NCI-H1105 treated with DMSO at 0.1 percent for 48 hours (cell line): ENCODE data around the gene MYO7A.

Source experiments
- DNase-seq: peaks from one replicate; lab custom pipeline; 2025; lab: John Stamatoyannopoulos, UW

MYO7A gene

DNA sequence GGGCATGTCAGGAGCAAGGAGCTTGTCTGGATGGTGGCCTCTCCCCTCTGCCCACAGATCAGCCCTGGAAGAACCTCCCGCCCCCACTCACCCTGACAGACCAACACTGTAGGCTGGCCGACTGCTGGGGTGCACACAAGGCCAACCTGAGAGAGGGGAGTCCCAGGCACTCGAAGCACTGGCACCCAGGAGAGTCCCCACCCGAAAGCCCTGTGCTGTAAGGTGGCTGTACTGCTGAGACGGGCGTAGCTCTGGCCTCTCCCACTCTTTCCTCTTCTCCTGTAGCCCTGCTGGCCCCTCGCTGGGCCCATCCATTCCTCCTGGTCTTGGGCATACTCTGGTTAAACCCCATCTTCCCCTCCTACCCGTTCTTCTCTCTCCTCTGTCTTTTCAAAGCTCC, 39.7 kb downstream of the MYO7A start:
- no peak for DNase-seq

DNA sequence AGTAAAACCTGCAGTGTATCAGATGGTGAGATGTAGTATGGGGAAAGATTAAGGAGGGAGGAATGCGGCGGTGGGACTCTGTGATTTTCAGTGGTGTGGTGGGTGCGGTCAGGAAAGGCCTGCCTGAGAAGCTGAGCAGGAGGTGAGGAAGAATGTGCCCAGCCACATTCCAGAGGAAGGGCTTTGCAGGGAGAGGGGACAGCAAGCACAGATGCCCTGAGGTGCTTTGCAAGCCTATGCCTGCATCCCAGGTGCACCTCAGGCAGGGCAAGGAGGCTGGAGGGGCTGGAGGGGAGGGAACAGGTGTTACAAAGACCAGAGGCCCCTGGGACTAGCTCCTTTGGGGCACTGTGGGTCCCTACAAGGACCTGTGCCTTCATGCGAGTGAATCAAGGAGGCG, 42.1 kb downstream of the MYO7A start:
- DNase-seq: no peak

DNA sequence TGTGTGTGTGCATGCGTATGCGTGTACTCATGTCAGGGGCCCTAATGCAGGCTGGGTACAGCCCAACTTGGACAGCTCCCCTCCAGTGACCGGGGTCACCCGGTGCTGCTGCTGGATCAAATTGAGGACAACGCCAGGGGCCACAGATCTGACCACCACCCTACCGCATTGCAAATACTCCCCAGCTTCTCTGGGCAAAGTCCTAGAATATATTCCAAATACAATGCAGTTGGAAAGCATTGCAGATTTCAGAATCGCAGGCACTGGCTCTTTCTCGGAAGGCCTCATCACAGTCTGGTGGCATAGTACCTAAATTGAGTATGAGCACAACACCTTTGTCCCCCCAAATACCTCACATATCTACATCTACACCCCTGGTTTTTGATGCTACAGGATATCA, 43.2 kb downstream of the MYO7A start:
- no peak for DNase-seq

DNA sequence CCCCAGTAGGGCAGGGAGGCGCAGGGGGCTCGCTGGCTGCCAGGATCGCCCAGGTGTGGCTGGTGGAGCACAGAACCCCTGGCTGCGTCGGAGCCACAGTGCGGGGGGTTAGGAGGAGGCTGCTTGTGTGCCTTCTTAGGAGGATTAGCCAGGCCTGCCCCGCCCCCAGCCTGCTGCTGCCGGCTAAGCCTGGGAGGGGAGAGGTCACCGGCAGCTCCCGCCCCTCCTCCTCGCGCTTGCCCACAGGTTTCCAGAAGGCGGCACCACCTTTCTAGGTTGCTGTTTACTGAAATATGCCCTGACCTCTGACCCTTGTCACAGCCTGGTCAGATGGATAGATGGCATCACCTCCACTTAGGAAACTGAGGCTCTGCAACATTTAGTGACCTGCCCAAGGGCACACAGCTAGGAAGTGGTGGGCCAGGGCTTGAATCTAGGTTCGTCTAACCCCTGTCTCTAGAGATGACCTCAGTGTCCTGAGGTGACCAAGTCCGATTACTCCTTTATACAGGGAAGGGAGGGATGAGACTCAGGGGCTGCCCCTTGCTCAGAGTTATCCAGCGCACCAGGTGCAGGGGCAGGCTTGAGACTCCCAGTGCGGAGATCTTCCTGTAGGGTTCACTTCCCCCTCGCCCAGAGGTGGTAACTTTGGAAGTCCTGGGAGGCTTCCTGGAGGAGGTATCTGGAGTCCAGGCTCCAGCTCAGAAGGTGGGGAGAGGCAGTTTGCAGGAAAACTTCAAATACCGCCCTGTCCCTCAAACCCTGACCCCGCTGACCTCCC, 44.0 kb downstream of the MYO7A start:
- no peak for DNase-seq

DNA sequence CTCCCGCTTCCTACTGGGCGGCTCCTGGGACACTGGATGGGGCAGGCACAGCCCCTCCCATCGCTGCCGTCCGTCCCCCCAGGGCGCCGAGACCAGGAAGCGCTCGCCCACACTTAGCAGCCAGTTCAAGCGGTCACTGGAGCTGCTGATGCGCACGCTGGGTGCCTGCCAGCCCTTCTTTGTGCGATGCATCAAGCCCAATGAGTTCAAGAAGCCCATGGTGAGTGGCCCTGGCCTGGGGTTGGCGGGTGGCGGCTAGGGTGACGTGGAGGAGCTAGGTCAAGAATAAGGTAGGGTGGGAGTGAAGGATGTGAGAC, 44.6 kb downstream of the MYO7A start:
- no peak for DNase-seq

DNA sequence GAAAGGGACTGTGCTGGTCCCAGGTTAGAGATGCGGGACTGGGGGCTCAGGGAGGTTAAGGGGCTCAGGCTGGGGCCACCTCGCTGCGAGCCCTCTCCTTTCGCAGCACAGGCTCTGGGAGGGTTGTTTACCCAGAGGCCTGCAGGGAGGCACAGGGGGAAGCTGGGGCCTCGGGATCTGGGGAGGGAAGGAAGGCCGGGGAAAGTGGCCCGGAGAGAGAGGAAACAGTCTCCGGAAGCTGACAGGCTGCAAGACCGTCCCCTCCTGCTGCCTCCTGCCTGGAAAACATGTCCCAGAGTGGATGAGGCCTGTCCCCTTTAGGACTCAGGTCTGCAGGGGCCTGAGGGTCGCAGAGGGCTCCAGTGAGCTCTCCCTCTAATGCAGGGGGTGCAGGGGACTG, 45.4 kb downstream of the MYO7A start:
- DNase-seq: no peak

DNA sequence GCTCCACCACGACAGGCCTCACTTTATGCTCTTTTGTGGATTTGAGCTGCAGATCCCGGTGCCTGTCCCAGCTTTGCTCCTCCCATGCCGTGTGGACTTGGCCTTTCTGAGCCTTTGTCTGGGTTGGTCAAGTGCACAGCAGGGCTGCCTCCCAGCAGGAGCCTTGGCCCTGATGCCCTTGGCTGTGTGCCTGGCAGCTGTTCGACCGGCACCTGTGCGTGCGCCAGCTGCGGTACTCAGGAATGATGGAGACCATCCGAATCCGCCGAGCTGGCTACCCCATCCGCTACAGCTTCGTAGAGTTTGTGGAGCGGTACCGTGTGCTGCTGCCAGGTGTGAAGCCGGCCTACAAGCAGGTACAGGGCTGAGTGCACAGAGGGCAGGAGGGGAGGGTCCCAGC, 46.5 kb downstream of the MYO7A start:
- peak; percentile 48 for DNase-seq

DNA sequence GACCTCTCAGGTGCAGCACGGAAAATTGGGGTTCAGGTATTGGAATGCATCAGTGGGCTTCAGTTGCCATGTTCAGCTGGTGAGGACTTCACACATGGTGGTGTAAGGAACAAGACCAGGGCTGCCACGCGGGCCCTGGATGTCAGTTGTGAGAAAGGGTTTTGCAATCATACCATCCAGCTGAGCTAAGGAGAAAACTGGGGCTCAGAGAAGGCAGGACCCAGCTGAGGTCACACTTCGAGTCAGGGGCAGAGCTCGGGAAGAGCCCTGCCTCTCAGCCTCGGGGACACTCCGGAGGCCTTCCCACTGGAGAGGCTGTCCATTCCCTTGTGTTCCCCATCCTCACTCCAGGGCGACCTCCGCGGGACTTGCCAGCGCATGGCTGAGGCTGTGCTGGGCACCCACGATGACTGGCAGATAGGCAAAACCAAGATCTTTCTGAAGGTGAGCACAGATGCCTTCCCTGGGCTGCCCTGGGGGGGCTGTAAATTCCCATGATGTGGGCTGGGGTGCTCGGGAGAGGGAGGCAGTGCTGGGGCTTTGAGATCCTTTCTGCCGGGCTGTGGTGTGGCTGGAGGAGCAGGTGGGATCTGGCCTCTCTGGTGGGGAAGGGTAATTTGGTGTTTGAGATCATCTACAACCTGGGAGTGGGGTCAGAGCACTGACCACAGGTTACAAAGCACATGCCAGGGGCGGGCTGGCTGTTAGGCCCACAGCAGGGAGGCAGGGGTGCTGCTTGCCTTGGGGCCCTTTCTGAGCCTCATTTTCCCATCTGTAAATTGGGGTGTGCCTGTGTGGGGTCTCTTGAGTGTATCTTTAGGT, 47.2 kb downstream of the MYO7A start:
- DNase-seq: no peak

DNA sequence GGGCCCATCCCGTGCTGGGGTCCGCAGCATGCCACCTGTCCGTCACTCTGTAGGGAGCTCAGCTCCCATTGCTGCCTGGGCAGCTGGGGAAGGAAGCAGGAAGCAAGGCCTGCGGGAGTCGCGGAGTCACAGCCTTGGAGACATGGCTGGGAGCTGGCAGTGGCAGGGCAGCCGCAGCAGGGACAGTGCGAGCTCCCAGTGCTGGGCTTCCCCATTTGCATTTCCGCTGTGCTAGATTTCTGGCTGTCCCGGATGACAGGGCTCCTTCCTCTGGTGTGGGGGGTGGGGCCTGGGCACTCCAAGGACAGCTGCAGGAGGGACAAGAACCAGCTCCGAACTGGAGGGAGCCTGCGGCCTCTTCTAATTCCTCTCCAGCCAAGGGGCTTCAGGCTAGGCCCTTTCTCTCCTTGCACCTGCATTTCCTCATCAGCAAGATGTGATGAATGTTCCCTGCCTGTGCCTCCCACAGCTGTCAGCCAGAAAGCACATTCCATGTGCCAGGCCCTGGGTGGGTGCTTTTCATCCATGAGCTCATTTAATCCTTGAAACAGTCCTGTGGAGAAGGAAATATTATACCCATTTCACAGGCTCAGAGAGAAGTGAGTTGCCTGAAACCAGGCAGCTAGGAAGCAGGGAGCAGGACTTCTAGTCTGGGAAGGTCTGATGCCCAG, 48.0 kb downstream of the MYO7A start:
- DNase-seq: no peak

DNA sequence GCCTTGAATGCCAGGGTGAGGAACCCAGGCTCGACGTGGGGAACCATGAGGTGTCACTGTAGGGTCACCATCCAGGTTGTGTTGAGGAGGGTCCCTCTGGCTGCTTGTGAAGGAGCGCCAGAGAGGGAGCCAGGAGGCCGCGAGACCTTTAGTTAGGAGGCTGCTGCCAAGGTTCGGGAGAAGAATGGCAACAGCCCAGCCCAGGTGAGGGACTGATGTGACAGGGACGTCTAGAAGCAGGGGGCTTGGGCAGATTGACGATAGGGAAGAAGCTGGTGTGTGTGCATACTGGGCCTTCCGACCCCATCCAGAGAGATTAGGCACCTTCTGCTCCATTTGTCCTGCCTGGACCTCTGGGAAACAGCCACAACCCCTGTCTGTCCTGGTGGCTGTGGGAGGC, 49.0 kb downstream of the MYO7A start:
- no peak for DNase-seq

DNA sequence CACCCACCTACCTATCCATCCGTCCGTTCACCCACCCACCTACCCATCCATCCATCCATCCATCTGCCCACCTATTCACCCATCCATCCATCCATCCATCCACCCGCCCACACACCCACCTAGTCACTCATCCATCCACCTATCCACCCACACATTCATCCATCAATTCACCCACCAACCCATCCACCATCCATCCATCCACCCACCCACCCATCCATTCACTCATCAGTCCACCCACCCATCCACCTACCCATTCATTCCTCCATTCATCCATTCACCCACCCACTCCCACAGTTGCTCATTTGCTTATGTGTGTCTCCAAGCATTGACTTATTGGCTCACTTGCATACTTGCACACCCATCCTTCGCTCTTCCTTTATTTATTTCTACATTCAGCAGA, 50.1 kb downstream of the MYO7A start:
- no peak for DNase-seq

DNA sequence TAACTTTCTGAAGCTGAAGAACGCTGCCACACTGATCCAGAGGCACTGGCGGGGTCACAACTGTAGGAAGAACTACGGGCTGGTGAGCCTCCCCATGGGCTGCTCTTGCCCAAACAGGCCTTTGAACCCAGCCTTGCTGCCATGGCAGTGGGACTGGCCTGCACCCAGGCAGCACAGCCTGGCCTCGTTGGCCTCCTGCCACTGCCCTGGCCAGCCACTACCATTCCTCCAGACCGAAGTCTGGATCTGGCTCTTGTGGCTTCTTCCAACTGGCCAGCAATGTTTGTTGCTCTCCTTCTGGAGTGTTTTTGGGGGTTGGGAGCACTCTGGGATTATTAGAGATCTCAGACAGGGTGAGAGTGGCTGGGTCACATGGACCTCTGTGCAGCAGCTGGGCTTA, 51.0 kb downstream of the MYO7A start:
- no peak for DNase-seq

DNA sequence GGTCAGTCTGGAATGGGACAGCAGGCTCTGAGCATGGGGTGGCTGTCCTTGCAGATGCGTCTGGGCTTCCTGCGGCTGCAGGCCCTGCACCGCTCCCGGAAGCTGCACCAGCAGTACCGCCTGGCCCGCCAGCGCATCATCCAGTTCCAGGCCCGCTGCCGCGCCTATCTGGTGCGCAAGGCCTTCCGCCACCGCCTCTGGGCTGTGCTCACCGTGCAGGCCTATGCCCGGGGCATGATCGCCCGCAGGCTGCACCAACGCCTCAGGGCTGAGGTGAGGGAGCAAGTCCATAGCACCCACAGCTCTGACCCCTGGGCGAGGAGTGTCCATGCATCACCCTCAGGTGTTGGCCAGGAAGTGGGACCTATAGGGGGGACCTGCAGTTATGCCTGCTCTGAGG, 51.6 kb downstream of the MYO7A start:
- DNase-seq: no peak

DNA sequence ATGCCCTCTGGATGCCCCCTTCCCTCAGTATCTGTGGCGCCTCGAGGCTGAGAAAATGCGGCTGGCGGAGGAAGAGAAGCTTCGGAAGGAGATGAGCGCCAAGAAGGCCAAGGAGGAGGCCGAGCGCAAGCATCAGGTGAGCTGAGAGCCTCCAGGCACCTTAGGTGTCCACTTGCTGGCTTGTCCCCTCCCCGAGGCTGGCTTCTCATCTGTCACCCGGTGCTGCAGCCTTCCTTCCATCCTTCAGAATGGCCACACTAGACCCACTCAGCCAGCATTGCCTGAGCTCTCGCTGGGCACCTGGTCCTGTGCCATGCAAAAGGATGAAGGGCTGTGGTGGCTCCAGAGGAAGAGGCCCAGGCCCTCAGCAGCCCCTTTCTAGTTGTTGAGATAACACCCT, 52.3 kb downstream of the MYO7A start:
- no peak for DNase-seq

DNA sequence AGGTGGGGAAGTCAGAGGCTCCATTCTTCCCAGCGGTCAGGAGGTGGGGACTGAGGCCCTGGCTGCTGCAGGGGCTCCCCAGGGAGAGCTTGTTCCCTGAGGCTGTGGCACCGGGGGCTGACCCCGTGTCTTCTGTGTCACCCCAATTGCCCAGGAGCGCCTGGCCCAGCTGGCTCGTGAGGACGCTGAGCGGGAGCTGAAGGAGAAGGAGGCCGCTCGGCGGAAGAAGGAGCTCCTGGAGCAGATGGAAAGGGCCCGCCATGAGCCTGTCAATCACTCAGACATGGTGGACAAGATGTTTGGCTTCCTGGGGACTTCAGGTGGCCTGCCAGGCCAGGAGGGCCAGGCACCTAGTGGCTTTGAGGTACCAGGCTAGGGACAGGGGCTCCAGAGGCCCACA, 53.2 kb downstream of the MYO7A start:
- DNase-seq: no peak

DNA sequence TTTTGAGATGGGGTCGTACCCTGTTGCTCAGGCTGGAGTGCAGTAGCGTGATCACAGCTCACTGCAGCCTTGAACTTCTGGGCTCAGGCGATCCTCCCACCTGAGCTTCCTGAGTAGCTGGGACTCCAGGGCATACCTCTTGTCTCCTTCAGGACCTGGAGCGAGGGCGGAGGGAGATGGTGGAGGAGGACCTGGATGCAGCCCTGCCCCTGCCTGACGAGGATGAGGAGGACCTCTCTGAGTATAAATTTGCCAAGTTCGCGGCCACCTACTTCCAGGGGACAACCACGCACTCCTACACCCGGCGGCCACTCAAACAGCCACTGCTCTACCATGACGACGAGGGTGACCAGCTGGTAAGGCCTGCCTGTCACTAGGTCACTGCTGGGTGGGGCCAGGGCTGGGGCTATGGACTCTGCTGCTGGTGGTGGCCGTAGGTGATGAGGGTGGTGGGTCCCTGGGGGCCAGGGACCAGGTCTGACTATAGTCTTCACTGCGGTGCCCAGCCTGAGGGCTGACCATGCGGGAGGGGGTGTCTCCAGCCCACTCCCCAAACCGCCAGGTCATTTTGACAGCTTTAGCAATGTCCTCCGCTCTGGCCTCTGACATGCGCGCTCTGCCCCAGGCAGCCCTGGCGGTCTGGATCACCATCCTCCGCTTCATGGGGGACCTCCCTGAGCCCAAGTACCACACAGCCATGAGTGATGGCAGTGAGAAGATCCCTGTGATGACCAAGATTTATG, 53.9 kb downstream of the MYO7A start:
- DNase-seq: no peak

DNA sequence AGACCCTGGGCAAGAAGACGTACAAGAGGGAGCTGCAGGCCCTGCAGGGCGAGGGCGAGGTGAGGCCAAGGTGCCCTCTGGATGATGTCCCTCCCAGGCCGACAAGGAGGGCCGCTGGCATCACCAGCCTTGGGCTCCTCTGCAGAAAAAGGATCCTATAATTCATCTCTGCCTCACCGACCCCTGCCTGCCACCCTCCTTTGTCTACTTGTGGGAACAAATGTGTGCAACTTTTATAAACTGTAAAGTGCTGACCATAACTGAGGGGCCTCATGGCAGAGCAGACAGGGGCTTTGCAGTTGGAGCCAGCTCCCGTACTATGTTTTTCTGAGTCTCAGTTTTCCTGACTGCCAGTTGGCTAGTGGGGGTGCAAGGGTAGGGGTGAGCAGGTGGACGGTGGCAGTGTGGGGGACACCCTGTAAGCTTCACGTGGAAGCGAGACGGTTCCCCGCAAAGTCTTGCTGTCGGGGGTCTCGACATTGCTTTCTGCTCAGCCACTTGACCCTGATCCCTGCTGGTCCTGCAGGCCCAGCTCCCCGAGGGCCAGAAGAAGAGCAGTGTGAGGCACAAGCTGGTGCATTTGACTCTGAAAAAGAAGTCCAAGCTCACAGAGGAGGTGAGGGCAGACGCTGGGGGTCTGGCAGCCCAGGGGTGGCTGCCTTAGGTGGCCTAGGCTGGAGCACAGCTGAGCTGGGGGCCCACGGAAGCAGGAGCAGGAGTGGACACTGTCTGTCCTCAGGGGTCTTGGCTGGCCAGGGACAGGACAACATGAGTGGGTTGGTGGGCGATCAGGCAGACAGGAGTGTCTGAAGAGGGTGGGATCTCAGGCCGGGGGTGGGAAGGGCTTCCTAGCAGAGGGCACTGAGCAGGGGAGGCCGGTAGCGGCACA, 54.7 kb downstream of the MYO7A start:
- DNase-seq: no peak

DNA sequence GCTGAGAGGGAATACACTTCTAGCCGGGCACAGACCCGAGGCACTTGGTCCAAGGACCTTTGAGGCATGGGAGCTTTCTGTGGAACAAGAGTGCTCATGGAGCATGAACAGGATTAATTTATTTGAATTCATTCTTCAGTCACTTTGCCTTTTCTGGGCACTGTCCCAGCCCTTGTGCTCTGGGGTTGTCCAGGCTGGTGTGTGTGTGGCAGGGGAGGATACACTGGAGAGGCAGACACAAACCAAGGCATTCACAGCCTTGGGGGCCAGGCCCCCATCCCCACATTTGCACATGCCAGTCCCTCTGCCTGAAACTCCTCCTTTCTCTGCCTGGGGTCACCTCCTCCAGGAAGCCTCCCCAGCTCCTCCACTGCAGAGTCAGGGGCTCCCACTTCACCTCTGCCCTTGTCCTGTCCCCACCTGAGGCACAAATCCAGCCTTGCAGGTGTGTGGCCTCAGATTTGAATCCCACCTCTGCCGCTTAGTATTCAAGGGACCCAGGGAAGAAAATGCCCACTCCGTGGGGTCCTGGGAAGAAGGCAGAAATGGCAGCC, 55.5 kb downstream of the MYO7A start:
- no peak for DNase-seq

DNA sequence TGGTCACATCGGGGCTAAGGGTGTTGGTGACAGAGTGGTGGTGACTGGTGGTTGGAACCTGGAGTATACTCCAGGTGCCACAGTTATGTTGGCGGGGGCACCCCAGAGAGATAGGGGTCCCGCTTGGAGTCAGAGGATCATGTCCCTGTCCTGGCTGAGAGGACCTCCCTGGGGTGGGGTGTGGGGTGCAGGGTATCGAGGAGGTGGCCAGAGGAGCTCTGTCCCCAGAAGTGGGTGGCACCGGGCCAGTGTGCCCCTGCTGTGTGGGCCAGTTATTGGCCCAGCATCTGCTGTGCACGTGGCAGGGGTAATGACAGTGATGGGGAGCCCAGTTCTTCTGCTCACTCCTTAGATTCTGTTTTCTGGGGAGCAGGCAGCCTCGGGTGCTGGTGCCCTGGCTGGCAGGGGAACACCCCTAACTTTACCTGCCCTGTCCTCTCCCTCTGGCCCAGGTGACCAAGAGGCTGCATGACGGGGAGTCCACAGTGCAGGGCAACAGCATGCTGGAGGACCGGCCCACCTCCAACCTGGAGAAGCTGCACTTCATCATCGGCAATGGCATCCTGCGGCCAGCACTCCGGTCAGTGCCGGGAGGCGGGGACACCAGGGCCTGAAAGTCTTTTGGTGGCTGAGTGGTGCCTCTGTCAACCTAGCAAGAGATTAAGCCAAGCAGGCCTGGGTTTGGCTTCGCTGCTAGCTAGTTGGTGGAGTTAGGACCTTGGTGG, 56.3 kb downstream of the MYO7A start:
- no peak for DNase-seq

DNA sequence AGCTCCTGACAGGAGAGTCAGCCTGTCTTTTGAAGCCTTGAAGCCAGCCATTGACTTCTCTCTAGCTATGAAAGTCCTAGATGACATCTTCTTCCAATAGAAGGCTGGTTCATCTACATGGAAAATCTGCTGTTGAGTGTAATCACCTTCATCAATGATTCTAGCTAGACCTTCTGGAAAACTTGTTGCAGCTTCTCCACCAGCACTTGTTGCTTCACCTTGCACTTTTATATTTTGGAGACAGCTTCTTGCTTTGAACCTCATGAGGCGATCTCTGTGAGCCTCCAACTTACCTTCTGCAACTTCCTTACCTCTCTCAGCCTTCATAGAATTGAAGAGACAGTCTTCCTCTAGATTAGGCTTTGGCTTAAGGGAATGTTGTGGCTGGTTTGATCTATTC, 58.3 kb downstream of the MYO7A start:
- DNase-seq: no peak
